H1 (cell line): Measurements from ENCODE around the gene NSD2. TPM values are rescaled to one million over a fixed set of nuclear protein-coding genes. Genes with fewer than 3 reads are reported as not detected.

ENCODE experiments used
- CTCF ChIA-PET: fragments of 300-600 bp; sonication (Branson Sonifier 250); formaldehyde crosslinking; loops from one replicate; lab custom pipeline; 2021; ENCODE audit not compliant: partially characterized antibody; lab: Charles Lee
- POLR2A ChIA-PET: fragments of 300-600 bp; sonication (Branson Sonifier 250); formaldehyde crosslinking; loops from one replicate; lab custom pipeline; 2021; ENCODE audit warnings: inconsistent platforms; ENCODE audit not compliant: partially characterized antibody; lab: Charles Lee
- DNase-seq, 2 experiments: peaks; one replicate each; pipeline versions ENCODE4 v3.0.0 to v3.0.0-alpha.2; 2010 to 2022; ENCODE audit warnings: low spot score in 2 of 2, low read depth in 1 of 2, mixed read lengths in 1 of 2
- FAIRE-seq: peaks from 2 replicates; lab custom pipeline; 2011; peaks lifted over from hg19 to GRCh38; lab: Jason Lieb, UNC
- H2AFZ ChIP-seq: 2 replicates; pipeline ENCODE4 v1.8.1; 2012; ENCODE audit warnings: low read length, inconsistent platforms
- H2AK5ac ChIP-seq: 2 replicates; pipeline ENCODE4 v1.6.1; 2013; ENCODE audit warnings: low read depth, low read length
- H2BK120ac ChIP-seq: replicated peaks from 2 replicates; pipeline ENCODE3; 2013; ENCODE audit warnings: low read depth, low read length, inconsistent platforms
- H2BK12ac ChIP-seq: 2 replicates; pipeline ENCODE4 v1.6.1; 2013; ENCODE audit warnings: low read depth, low read length
- H2BK15ac ChIP-seq: 2 replicates; pipeline ENCODE4 v1.6.1; 2013; ENCODE audit warnings: low read length
- H2BK20ac ChIP-seq: 2 replicates; pipeline ENCODE4 v1.6.1; 2013; ENCODE audit warnings: low read length
- H2BK5ac ChIP-seq: 2 replicates; pipeline ENCODE4 v1.6.1; 2013; ENCODE audit warnings: low read depth, low read length
- H3K14ac ChIP-seq: 2 replicates; pipeline ENCODE4 v1.6.1; 2013; ENCODE audit warnings: inconsistent platforms; ENCODE audit not compliant: insufficient read length
- H3K18ac ChIP-seq: 2 replicates; pipeline ENCODE4 v1.6.1; 2013; ENCODE audit warnings: low read length; ENCODE audit errors: extremely low read depth
- H3K23ac ChIP-seq: 2 replicates; pipeline ENCODE4 v1.6.1; 2013; ENCODE audit warnings: inconsistent platforms; ENCODE audit not compliant: insufficient read length
- H3K23me2 ChIP-seq: 2 replicates; pipeline ENCODE4 v1.6.1; 2013; ENCODE audit warnings: low read depth, low read length
- H3K27ac ChIP-seq: 2 replicates; pipeline ENCODE4 v1.6.1; 2011; ENCODE audit warnings: low read depth, low read length, inconsistent platforms
- H3K27me3 ChIP-seq, 4 experiments: replicated peaks in 1 of 4; 1 replicate in 1 of 4; 2 replicates in 3 of 4; pipeline versions ENCODE4 v1.6.1 to v1.8.1; 2011 to 2013; ENCODE audit warnings: low read length in 3 of 4, mild to moderate bottlenecking in 3 of 4, inconsistent platforms in 2 of 4, mixed read lengths in 2 of 4, moderate library complexity in 1 of 4; ENCODE audit not compliant: control insufficient read depth in 3 of 4, insufficient read depth in 3 of 4; ENCODE audit errors: extremely low read depth in 1 of 4
- H3K36me3 ChIP-seq, 4 experiments: 2 replicates each; pipeline versions ENCODE4 v1.6.1 to v1.8.1; 2011 to 2013; ENCODE audit warnings: mild to moderate bottlenecking in 4 of 4, low read length in 3 of 4, moderate library complexity in 2 of 4, control low read depth in 1 of 4, inconsistent platforms in 1 of 4; ENCODE audit not compliant: insufficient read depth in 4 of 4, control insufficient read depth in 2 of 4
- H3K4ac ChIP-seq: replicated peaks from 2 replicates; pipeline ENCODE3; 2013; ENCODE audit warnings: low read length, low read depth, mixed read lengths, inconsistent platforms; ENCODE audit not compliant: insufficient read length
- H3K4me1 ChIP-seq, 4 experiments: replicated peaks in 1 of 4; 1 replicate in 1 of 4; 2 replicates in 3 of 4; pipeline versions ENCODE4 v1.6.1 to v1.8.1; 2011 to 2013; ENCODE audit warnings: low read length in 3 of 4, inconsistent platforms in 2 of 4, mixed read lengths in 1 of 4; ENCODE audit not compliant: insufficient read depth in 4 of 4, control insufficient read depth in 3 of 4
- H3K4me2 ChIP-seq, 2 experiments: 2 replicates each; pipeline versions ENCODE4 v1.6.1 to v1.8.1; 2011 to 2013; ENCODE audit warnings: low read depth in 2 of 2, low read length in 2 of 2, control low read depth in 1 of 2, inconsistent platforms in 1 of 2, mild to moderate bottlenecking in 1 of 2; ENCODE audit not compliant: insufficient read depth in 1 of 2
- H3K4me3 ChIP-seq, 4 experiments: fragments of 200-600, 300-600 bp in 1 of 4; sonication (generic), shearing (Covaris generic), sonication (Bioruptor Twin) in 1 of 4; 2 replicates each; pipeline versions ENCODE4 v1.5.1 to v1.8.1; 2011 to 2016; ENCODE audit warnings: low read length in 4 of 4, low read depth in 3 of 4, control low read depth in 2 of 4, inconsistent platforms in 2 of 4, mild to moderate bottlenecking in 2 of 4, mixed read lengths in 1 of 4, moderate library complexity in 1 of 4; ENCODE audit not compliant: insufficient read depth in 2 of 4; ENCODE audit errors: extremely low read depth in 1 of 4
- H3K56ac ChIP-seq: replicated peaks from 2 replicates; pipeline ENCODE3; 2013; ENCODE audit warnings: low read depth, mild to moderate bottlenecking, mixed read lengths, low read length, inconsistent platforms; ENCODE audit not compliant: insufficient read length
- H3K79me1 ChIP-seq: 2 replicates; pipeline ENCODE4 v1.6.1; 2013; ENCODE audit warnings: low read depth, low read length, control low read depth
- H3K79me2 ChIP-seq, 2 experiments: 2 replicates each; pipeline versions ENCODE4 v1.6.1 to v1.8.1; 2012 to 2013; ENCODE audit warnings: low read length in 2 of 2, mild to moderate bottlenecking in 2 of 2, inconsistent platforms in 1 of 2; ENCODE audit not compliant: insufficient read depth in 2 of 2, control insufficient read depth in 1 of 2
- H3K9ac ChIP-seq, 4 experiments: replicated peaks in 1 of 4; 1 replicate in 1 of 4; 2 replicates in 3 of 4; pipeline versions ENCODE4 v1.6.1 to v1.8.1; 2011 to 2013; ENCODE audit warnings: low read depth in 3 of 4, low read length in 3 of 4, control low read depth in 2 of 4, mild to moderate bottlenecking in 2 of 4, moderate library complexity in 2 of 4, inconsistent platforms in 1 of 4; ENCODE audit errors: extremely low read depth in 1 of 4
- H3K9me3 ChIP-seq, 2 experiments: 2 replicates each; pipeline versions ENCODE4 v1.6.1 to v1.8.1; 2012 to 2013; ENCODE audit warnings: mild to moderate bottlenecking in 2 of 2, moderate library complexity in 2 of 2, control low read depth in 1 of 2, inconsistent platforms in 1 of 2, low read depth in 1 of 2, low read length in 1 of 2, mixed read lengths in 1 of 2; ENCODE audit not compliant: insufficient read depth in 2 of 2
- H4K20me1 ChIP-seq, 2 experiments: replicated peaks in 1 of 2; 2 replicates each; pipeline versions ENCODE3 to v1.8.1; 2011 to 2013; ENCODE audit warnings: inconsistent platforms in 2 of 2, low read length in 2 of 2, mild to moderate bottlenecking in 1 of 2; ENCODE audit not compliant: insufficient read depth in 2 of 2, control insufficient read depth in 1 of 2
- H4K5ac ChIP-seq: 2 replicates; pipeline ENCODE4 v1.6.1; 2013; ENCODE audit warnings: low read length, low read depth, mixed read lengths, inconsistent platforms; ENCODE audit not compliant: insufficient read length
- H4K8ac ChIP-seq: 2 replicates; pipeline ENCODE4 v1.8.0; 2013; ENCODE audit warnings: mild to moderate bottlenecking, moderate library complexity, low read length, inconsistent platforms; ENCODE audit not compliant: insufficient read depth; ENCODE audit errors: extremely low read depth
- H4K91ac ChIP-seq: replicated peaks from 2 replicates; pipeline ENCODE3; 2013; ENCODE audit warnings: low read length, mixed read lengths, inconsistent platforms; ENCODE audit not compliant: insufficient read length
- ASH2L ChIP-seq: fragments of 200-600, 300-600 bp; sonication (generic); IDR thresholded peaks from one replicate; pipeline ENCODE4 v1.7.1; 2017; ENCODE audit warnings: low read length
- CBX5 ChIP-seq: fragments of 300-800, 300-1000 bp; sonication (generic); IDR thresholded peaks from 2 replicates; pipeline ENCODE4 v1.7.1; 2016; ENCODE audit warnings: antibody characterized with exemption, low read length, low read depth
- CTBP2 ChIP-seq: IDR thresholded peaks from 2 replicates; pipeline ENCODE4 v1.7.0; 2011; ENCODE audit warnings: borderline replicate concordance, mild to moderate bottlenecking, moderate library complexity, mixed read lengths, low read length; ENCODE audit not compliant: insufficient read depth, insufficient read length
- JUND ChIP-seq: IDR thresholded peaks from 2 replicates; pipeline ENCODE4 v1.6.1; 2011; ENCODE audit warnings: mild to moderate bottlenecking, improper control_type of control experiment, low read length
- KDM5A ChIP-seq: fragments of 200-600 bp; IDR thresholded peaks from 2 replicates; pipeline ENCODE4 v1.7.1; 2012; ENCODE audit warnings: mild to moderate bottlenecking, low read length, inconsistent platforms, mixed read lengths
- RNF2 ChIP-seq: fragments of 200-900, 300-1000 bp; sonication (generic); IDR thresholded peaks from 2 replicates; pipeline ENCODE4 v1.7.1; 2016; ENCODE audit warnings: borderline replicate concordance, low read depth, mild to moderate bottlenecking, antibody characterized with exemption, low read length; ENCODE audit not compliant: poor library complexity, severe bottlenecking; ENCODE audit errors: missing control alignments
- SIRT6 ChIP-seq: IDR thresholded peaks from one replicate; pipeline ENCODE4 v1.7.1; 2012; ENCODE audit warnings: low read length, inconsistent platforms
- SRF ChIP-seq: IDR thresholded peaks from 2 replicates; pipeline ENCODE4 v1.6.1; 2011; ENCODE audit warnings: mild to moderate bottlenecking, low read depth, low read length, moderate library complexity
- TEAD4 ChIP-seq: IDR thresholded peaks from 2 replicates; pipeline ENCODE4 v1.6.1; 2012; ENCODE audit warnings: low read depth, low read length, inconsistent platforms, mixed read lengths
- ZNF274 ChIP-seq: IDR thresholded peaks from 2 replicates; pipeline ENCODE4 v1.7.0; 2012; ENCODE audit warnings: low read length, borderline replicate concordance; ENCODE audit errors: extremely low read depth
- WGBS, 2 experiments: shearing (Covaris generic) in 1 of 2; methylation state at CpG; one replicate each; pipeline versions ENCODE4 v1.1.6 to v1.1.7; 2013 to 2015; ENCODE audit warnings: low lambda C conversion rate in 2 of 2, mixed read lengths in 2 of 2, inconsistent platforms in 1 of 2, low coverage in 1 of 2, missing lambda C conversion rate in 1 of 2; ENCODE audit not compliant: insufficient replicate concordance in 2 of 2, insufficient coverage in 1 of 2, insufficient read length in 1 of 2; ENCODE audit errors: extremely low coverage in 1 of 2, missing lambda C conversion rate in 1 of 2; 5-methylcytosine and 5-hydroxymethylcytosine counted together
- polyA plus RNA-seq, 7 experiments: library from polyadenylated mRNA; depleted of rRNA in 3 of 7; stranded (reverse) in 5 of 7; unstranded in 2 of 7; fragments of >200 nt in 5 of 7; fragments of 200-250 nt in 2 of 7; gene quantifications; 1 replicate in 5 of 7; 2 replicates in 1 of 7; 4 replicates in 1 of 7; pipeline versions ENCODE4 v1.2.1 to v1.2.3, GENCODE V29; 2011 to 2013; ENCODE audit warnings: missing spikeins in 2 of 7, mixed read lengths in 2 of 7
- total RNA-seq: library from RNA; stranded (reverse); fragmentation: NEBNext Ultra II Directional; extraction: Animal tissue kit (Norgen Biotek cat#: 25700); gene quantifications from 2 replicates; pipeline ENCODE4 v1.2.1, GENCODE V29; 2021
- TF ChIP-seq, protein P1 (sequence below): IDR thresholded peaks from 2 replicates; pipeline ENCODE4 v1.6.1; 2011; ENCODE audit warnings: low read length, improper control_type of control experiment

Gene NSD2
- total and polyA plus RNA-seq, 2 of the 8 experiments (the other 6 are each of a cell fraction or from before 2014, with no cell fraction given), result 26.7 to 129 TPM

DNA sequence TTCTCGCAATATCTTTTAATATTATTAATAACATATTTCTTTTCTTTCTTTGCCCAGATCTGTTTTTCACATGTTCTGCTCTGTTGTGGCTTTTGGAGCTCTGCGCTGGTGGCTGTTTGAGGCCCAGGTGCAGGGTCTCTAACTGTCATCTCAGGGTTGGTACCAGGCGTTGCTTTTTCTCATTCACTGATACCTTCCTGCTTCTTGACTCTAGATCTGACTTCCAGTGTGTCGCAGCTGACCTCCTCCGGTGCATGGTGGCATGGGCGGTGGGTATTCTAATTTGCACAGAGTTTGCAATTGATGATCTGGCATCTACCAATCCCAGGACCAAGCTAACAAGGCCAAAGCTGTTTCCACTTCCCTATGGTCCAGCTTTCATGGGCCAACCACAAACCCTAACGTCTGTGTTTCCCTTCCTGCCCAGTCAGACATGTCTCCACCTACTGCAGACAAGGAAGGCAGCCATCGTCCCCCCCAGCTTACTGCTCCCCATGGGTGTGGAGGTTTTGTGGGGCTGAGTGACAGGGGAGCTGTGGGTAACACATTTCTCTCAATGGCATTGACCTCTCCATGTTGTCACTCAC is 40.5 kb upstream of the NSD2 start:
- Histone ChIP-seq H2BK20ac (no peak overlapping the region), H4K20me1 (peaks cover 0 to 7% of the 10 kb centered on the region in 2 experiments), H2BK12ac (no peak overlapping the region), H3K18ac (no peak overlapping the region), H3K56ac (no peak overlapping the region), H3K4me3 (no peak overlapping the region), H3K9ac (no peak overlapping the region), H4K5ac (no peak overlapping the region), H3K79me2 (no peaks in the 10 kb centered on the region), H4K91ac (no peak overlapping the region), H2AFZ (no peak overlapping the region), H2BK120ac (no peak overlapping the region), H3K14ac (no peak overlapping the region), H3K9me3 (no peaks in the 10 kb centered on the region; a peak in 2 of 4 replicates), H3K36me3 (peaks cover 0 to 20% (median 8%) of the 10 kb centered on the region in 4 experiments; a peak in 5 of 8 replicates), H3K4me2 (no peak overlapping the region), H2BK5ac (peak overlapping the region; percentile 13; the same call in 1 of the 2 replicates), H3K4ac (no peak overlapping the region), H3K27me3 (no peaks in the 10 kb centered on the region), H3K4me1 (peaks cover 0 to 4% (median 1%) of the 10 kb centered on the region in 4 experiments; a peak in 4 of 7 replicates), H3K27ac (no peak overlapping the region), H3K23me2 (no peaks in the 10 kb centered on the region), H4K8ac (no peak overlapping the region; the same call in 1 of the 2 replicates), H2AK5ac (no peak overlapping the region), H3K79me1 (no peaks in the 10 kb centered on the region), H3K23ac (no peak overlapping the region), H2BK15ac (no peak overlapping the region)
- ChIA-PET CTCF (interaction anchor here (0.6 to 4.1 kb wide), 14 partner anchors 12 to 312 kb away, joined by 3 to 16 read pairs (median 4); no protein-coding TSS in a partner anchor), POLR2A (interaction anchor here (1.1 kb wide), 1 partner anchor 36 kb away, joined by 3 read pairs; no protein-coding TSS in a partner anchor)
- 94% methylated on average over 8 of the region's 8 CpGs; no CpG with 5 or more reads in 1 of the 2 experiments for WGBS, 2 experiments
- DNase-seq (no peak), FAIRE-seq (no peak)
- TF ChIP-seq JUND (no peak), KDM5A (no peak), CBX5 (no peak), ZNF274 (no peak), ASH2L (no peak), TEAD4 (no peak), SRF (no peak), RNF2 (no peak), CTBP2 (no peak), SIRT6 (no peak)
- TF ChIP-seq, protein P1, sequence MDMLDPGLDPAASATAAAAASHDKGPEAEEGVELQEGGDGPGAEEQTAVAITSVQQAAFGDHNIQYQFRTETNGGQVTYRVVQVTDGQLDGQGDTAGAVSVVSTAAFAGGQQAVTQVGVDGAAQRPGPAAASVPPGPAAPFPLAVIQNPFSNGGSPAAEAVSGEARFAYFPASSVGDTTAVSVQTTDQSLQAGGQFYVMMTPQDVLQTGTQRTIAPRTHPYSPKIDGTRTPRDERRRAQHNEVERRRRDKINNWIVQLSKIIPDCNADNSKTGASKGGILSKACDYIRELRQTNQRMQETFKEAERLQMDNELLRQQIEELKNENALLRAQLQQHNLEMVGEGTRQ, result no peak
